Mesodermal cell (in vitro differentiated cells): Measurements from ENCODE around the gene NXPH4.

Experiments used
- H3K27ac ChIP-seq: 2 replicates; pipeline ENCODE4 v1.7.0; 2013; ENCODE audit warnings: mild to moderate bottlenecking, low read depth, low read length, moderate library complexity; ENCODE audit not compliant: severe bottlenecking
- H3K36me3 ChIP-seq: 2 replicates; pipeline ENCODE4 v1.7.1; 2013; ENCODE audit warnings: mild to moderate bottlenecking, low read length, moderate library complexity; ENCODE audit not compliant: control insufficient read depth, insufficient read depth
- H3K4me1 ChIP-seq: one replicate; pipeline ENCODE4 v1.7.1; 2013; ENCODE audit warnings: mild to moderate bottlenecking, low read length; ENCODE audit not compliant: insufficient read depth, control insufficient read depth, poor library complexity, severe bottlenecking
- H3K4me3 ChIP-seq: 2 replicates; pipeline ENCODE4 v1.7.0; 2013; ENCODE audit warnings: low read length, control low read depth, mild to moderate bottlenecking; ENCODE audit not compliant: insufficient read depth, poor library complexity, severe bottlenecking; ENCODE audit errors: extremely low read depth
- H3K9me3 ChIP-seq: 2 replicates; pipeline ENCODE4 v1.7.1; 2013; ENCODE audit warnings: mild to moderate bottlenecking, low read length, moderate library complexity; ENCODE audit not compliant: control insufficient read depth
- WGBS, 2 experiments: methylation state at CpG; one replicate each; pipeline ENCODE4 v1.1.5; 2013; ENCODE audit warnings: missing lambda C conversion rate in 2 of 2; ENCODE audit not compliant: insufficient coverage in 2 of 2; 5-methylcytosine and 5-hydroxymethylcytosine counted together

NXPH4 gene

GRCh38 chr12:57262126-57262822 lies 45.7 kb downstream of the NXPH4 start:
- no peaks in the 10 kb centered on the region for H3K9me3 ChIP-seq
- no peak overlapping the region for H3K4me3 ChIP-seq
- H3K27ac ChIP-seq = no peak overlapping the region
- WGBS, 2 experiments = 100% methylated on average over 1 of the region's 3 CpGs; no CpG with 5 or more reads in 1 of the 2 experiments
- peaks cover 33% of the 10 kb centered on the region for H3K36me3 ChIP-seq
- peaks cover 3% of the 10 kb centered on the region for H3K4me1 ChIP-seq

- Histone ChIP-seq H3K27ac (no peak overlapping the region), H3K4me1 (peaks cover 3% of the 10 kb centered on the region), H3K9me3 (no peaks in the 10 kb centered on the region), H3K36me3 (peaks cover 33% of the 10 kb centered on the region), H3K4me3 (no peak overlapping the region)
- WGBS, 2 experiments = 86 to 100% methylated on average over 1 to 2 of the region's 2 CpGs
Measured at GRCh38 chr12:57263096-57263495, 46.5 kb downstream of the NXPH4 start.

GRCh38 chr12:57266681-57267080 lies 50.1 kb downstream of the NXPH4 start:
- no peaks in the 10 kb centered on the region for H3K9me3 ChIP-seq
- H3K36me3 ChIP-seq = peaks cover 44% of the 10 kb centered on the region
- H3K27ac ChIP-seq = no peak overlapping the region
- H3K4me3 ChIP-seq = no peak overlapping the region
- H3K4me1 ChIP-seq = no peaks in the 10 kb centered on the region

- no peak overlapping the region for H3K27ac ChIP-seq
- H3K4me1 ChIP-seq = peaks cover 11% of the 10 kb centered on the region
- H3K4me3 ChIP-seq = no peak overlapping the region
- 79 to 89% methylated on average over 5 of the region's 7 CpGs for WGBS, 2 experiments
- peaks cover 40% of the 10 kb centered on the region for H3K36me3 ChIP-seq
- no peaks in the 10 kb centered on the region for H3K9me3 ChIP-seq
Measured at GRCh38 chr12:57268264-57268663, 51.7 kb downstream of the NXPH4 start.

- Histone ChIP-seq H3K36me3 (peaks cover 36% of the 10 kb centered on the region), H3K4me1 (peaks cover 15% of the 10 kb centered on the region), H3K4me3 (no peak overlapping the region), H3K27ac (no peak overlapping the region), H3K9me3 (no peaks in the 10 kb centered on the region)
- no CpG with 5 or more reads among the region's 1 CpG for WGBS, 2 experiments
Measured at GRCh38 chr12:57270966-57271470, 54.4 kb downstream of the NXPH4 start.

- H3K9me3 ChIP-seq = no peaks in the 10 kb centered on the region
- no peak overlapping the region for H3K4me3 ChIP-seq
- H3K27ac ChIP-seq = peak overlapping the region; percentile 53
- WGBS, 2 experiments = 82 to 93% methylated on average over 4 to 6 of the region's 7 CpGs
- H3K36me3 ChIP-seq = peaks cover 27% of the 10 kb centered on the region
- H3K4me1 ChIP-seq = peaks cover 15% of the 10 kb centered on the region
Measured at GRCh38 chr12:57272337-57273151, 56.0 kb downstream of the NXPH4 start.

GRCh38 chr12:57273516-57273915 lies 56.9 kb downstream of the NXPH4 start:
- H3K36me3 ChIP-seq = peaks cover 23% of the 10 kb centered on the region
- H3K27ac ChIP-seq = no peak overlapping the region
- no peaks in the 10 kb centered on the region for H3K9me3 ChIP-seq
- H3K4me1 ChIP-seq = peaks cover 15% of the 10 kb centered on the region
- no peak overlapping the region for H3K4me3 ChIP-seq
